Colonic mucosa (tissue), 4 donors: ENCODE data around the gene FBLN1. TPM values are rescaled to one million over a fixed set of nuclear protein-coding genes. Genes with fewer than 3 reads are reported as not detected.
"Not testable (repeated sequence)": the region's sequence is repeated elsewhere in the genome, so short reads cannot be mapped to it uniquely, and the experiment has no call there.

Experiments used
- DNase-seq: peaks from one replicate; pipeline ENCODE4 v3.0.0-alpha.2; 2020
- H3K27ac ChIP-seq: fragments of 200-600 bp; one replicate; pipeline ENCODE4 v1.8.0; 2021
- H3K27me3 ChIP-seq: fragments of 200-600 bp; one replicate; pipeline ENCODE4 v1.8.0; 2021
- H3K36me3 ChIP-seq: fragments of 200-600 bp; one replicate; pipeline ENCODE4 v1.8.0; 2021
- H3K4me1 ChIP-seq: fragments of 200-600 bp; one replicate; pipeline ENCODE4 v1.8.0; 2021; ENCODE audit warnings: mild to moderate bottlenecking
- H3K4me3 ChIP-seq: fragments of 200-600 bp; one replicate; pipeline ENCODE4 v1.8.0; 2021
- H3K9ac ChIP-seq, 2 donors: one replicate each; pipeline ENCODE4 v1.7.0; 2013; ENCODE audit warnings: control low read depth in 2 of 2, low read depth in 2 of 2, low read length in 2 of 2
- H3K9me3 ChIP-seq: fragments of 200-600 bp; one replicate; pipeline ENCODE4 v1.8.0; 2021
- CTCF ChIP-seq: fragments of 200-600 bp; IDR thresholded peaks from one replicate; pipeline ENCODE4 v1.8.0; 2022; ENCODE audit warnings: antibody characterized with exemption, mild to moderate bottlenecking
- intact Hi-C: fragments of 100-400 bp; cut with DNase I; formaldehyde crosslinking; loops from one replicate; pipeline ENCODE4 v1.14.1; 2022
- total RNA-seq, 2 donors: library from RNA; stranded (reverse); fragmentation: NEBNext Ultra II Directional in 1 of 2; extraction: Animal tissue kit (Norgen Biotek cat#: 25700) in 1 of 2; gene quantifications; one replicate each; pipeline ENCODE4 v1.2.1, GENCODE V29; 2021
- donor health status: healthy.
- donor health status: DM: no; HTN: no; CAD: no.
- donor health status: DM: no; HTN: no; CAD: no.

FBLN1 gene
- total RNA-seq, 2 donors from 2014 or later, result 41.6 to 65.5 TPM

GRCh38 chr22:45491841-45492240 is 10.8 kb upstream of the FBLN1 start:
- no peak for TF ChIP-seq CTCF
- intact Hi-C loops, result no loop called here
- no peaks in the 10 kb centered on the region for H3K27me3 ChIP-seq
- DNase-seq, result no peak
- H3K36me3 ChIP-seq, result no peaks in the 10 kb centered on the region
- no peaks in the 10 kb centered on the region for H3K4me1 ChIP-seq
- H3K9ac ChIP-seq, result no peak overlapping the region
- H3K9me3 ChIP-seq, result no peaks in the 10 kb centered on the region
- H3K4me3 ChIP-seq, result no peak overlapping the region
- no peak overlapping the region for H3K27ac ChIP-seq

DNA sequence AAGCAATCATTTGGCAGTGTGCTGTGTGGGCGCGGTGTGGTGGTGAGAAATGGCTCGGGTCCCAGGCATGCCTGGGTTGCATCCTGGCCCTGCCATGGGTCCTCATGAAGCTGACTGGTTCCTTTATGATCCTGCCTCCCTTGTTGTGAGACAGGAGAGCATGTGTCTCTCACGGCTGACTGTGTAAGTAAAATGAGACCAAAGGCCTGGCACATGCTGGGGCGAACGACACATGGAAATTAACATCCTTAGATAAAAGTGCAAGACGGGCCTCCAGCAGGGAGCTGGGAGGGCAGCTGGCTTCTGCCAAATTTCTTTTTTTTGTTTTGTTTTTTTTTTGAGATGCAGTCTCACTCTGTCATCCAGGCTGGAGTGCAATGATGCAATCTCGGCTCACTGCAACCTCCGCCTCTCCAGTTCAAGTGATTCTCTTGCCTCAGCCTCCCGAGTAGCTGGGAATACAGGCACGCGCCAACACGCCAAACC is 9.4 kb upstream of the FBLN1 start:
- no peak overlapping the region for H3K4me3 ChIP-seq
- H3K27me3 ChIP-seq, result no peaks in the 10 kb centered on the region
- H3K9me3 ChIP-seq, result no peaks in the 10 kb centered on the region
- no peaks in the 10 kb centered on the region for H3K36me3 ChIP-seq
- TF ChIP-seq CTCF, result no peak
- no peak overlapping the region for H3K9ac ChIP-seq
- no peak for DNase-seq
- H3K4me1 ChIP-seq, result no peaks in the 10 kb centered on the region
- intact Hi-C loops, result no loop called here
- no peak overlapping the region for H3K27ac ChIP-seq

GRCh38 chr22:45494306-45494705 is 8.4 kb upstream of the FBLN1 start:
- intact Hi-C loops, result not testable (repeated sequence)

GRCh38 chr22:45495616-45496015 is 7.1 kb upstream of the FBLN1 start:
- DNase-seq, H3K36me3 ChIP-seq, H3K4me1 ChIP-seq, H3K27me3 ChIP-seq, H3K27ac ChIP-seq, H3K9me3 ChIP-seq, H3K9ac ChIP-seq, intact Hi-C loops, H3K4me3 ChIP-seq: not testable (repeated sequence)

More at GRCh38 chr22:45494306-45494705, 8.4 kb upstream of the FBLN1 start:
- not testable (repeated sequence) for H3K9me3 ChIP-seq, H3K27me3 ChIP-seq, H3K9ac ChIP-seq, H3K27ac ChIP-seq, H3K4me3 ChIP-seq, H3K4me1 ChIP-seq, H3K36me3 ChIP-seq, DNase-seq

GRCh38 chr22:45496451-45496941 is 6.2 kb upstream of the FBLN1 start:
- DNase-seq, result no peak

GRCh38 chr22:45497351-45498145 is 5.1 kb upstream of the FBLN1 start:
- Histone ChIP-seq H3K36me3 (no peaks in the 10 kb centered on the region), H3K9me3 (no peaks in the 10 kb centered on the region), H3K9ac (no peak overlapping the region), H3K27me3 (peaks cover 6% of the 10 kb centered on the region), H3K27ac (no peak overlapping the region), H3K4me1 (no peaks in the 10 kb centered on the region), H3K4me3 (no peak overlapping the region)
- TF ChIP-seq CTCF, result no peak
- intact Hi-C loops, result no loop called here
- DNase-seq, result no peak

More at GRCh38 chr22:45496451-45496941, 6.2 kb upstream of the FBLN1 start:
- no peak overlapping the region for H3K4me3 ChIP-seq
- no peaks in the 10 kb centered on the region for H3K4me1 ChIP-seq
- H3K27ac ChIP-seq, result no peak overlapping the region
- no peaks in the 10 kb centered on the region for H3K9me3 ChIP-seq
- H3K36me3 ChIP-seq, result no peaks in the 10 kb centered on the region
- no peak for TF ChIP-seq CTCF
- no peaks in the 10 kb centered on the region for H3K27me3 ChIP-seq
- H3K9ac ChIP-seq, result no peak overlapping the region
- intact Hi-C loops, result no loop called here
